Breast epithelium (tissue), 3 donors: ENCODE results near the gene ART5.

Experiments used
- CTCF ChIP-seq, 3 donors: fragments of 450-650 bp; IDR thresholded peaks; one replicate each; pipeline ENCODE4 v1.5.1; 2016 to 2017; ENCODE audit warnings: antibody characterized with exemption in 3 of 3, mild to moderate bottlenecking in 3 of 3, moderate library complexity in 3 of 3
- POLR2A ChIP-seq: fragments of 450-650 bp; IDR thresholded peaks from one replicate; pipeline ENCODE4 v1.6.1; 2016; ENCODE audit warnings: antibody characterized with exemption, mild to moderate bottlenecking, moderate library complexity

- TF ChIP-seq CTCF (IDR thresholded peaks at IDR 0.05) = no peak
- TF ChIP-seq POLR2A = no peak
Measured at GRCh38 chr11:3674189-3674588, 32.4 kb upstream of the ART5 start.
